Measurements from ENCODE around the gene CD276.
"Not testable (repeated sequence)": the region's sequence is repeated elsewhere in the genome, so short reads cannot be mapped to it uniquely, and the experiment has no call there.

CD276 gene

DNA sequence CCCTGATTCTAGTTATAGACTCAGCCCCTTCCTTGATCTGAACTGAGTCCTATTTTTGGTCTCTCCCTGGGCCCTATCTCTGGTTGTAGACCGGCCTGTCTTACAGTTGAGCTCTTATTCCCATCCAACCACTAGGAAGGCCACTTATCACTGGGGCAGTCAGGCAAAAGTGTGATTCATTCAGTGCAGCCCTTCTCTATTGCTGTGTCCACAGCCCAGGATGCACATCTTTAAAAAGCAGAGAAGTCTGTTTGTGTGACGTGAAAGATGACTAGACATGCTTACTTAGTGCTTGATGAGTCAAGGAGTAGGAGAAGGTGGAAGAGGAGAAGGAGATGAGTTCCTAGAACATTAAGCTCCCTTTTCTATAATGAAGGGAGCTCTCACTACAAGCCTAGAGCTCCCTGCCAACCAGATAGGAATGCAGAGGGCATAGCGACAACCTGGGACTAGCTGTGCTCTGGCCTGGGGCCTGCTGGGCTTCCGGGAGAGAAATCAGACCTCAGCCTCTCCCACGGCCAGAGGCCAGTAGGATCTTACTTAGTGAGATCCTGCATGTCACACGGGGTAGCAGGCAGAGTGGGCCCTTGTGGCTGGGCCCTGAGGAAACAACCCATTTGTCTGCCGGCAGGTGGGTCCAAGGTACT lies 43.3 kb downstream of the CD276 start:
- DNase-seq = peak; percentile 84
- in situ Hi-C loops (cut with HindIII; ENCODE audit: low pct_ligation_motif_present, low sequenced_read_pairs) = no loop called here
- Histone ChIP-seq H3K27me3 (replicated peaks) (no peaks in the 10 kb centered on the region), H3K4me3 (ENCODE audit: low read depth, low read length) (no peak overlapping the region), H3K27ac (no peak overlapping the region), H3K36me3 (replicated peaks) (no peaks in the 10 kb centered on the region)
- TF ChIP-seq, protein P1, sequence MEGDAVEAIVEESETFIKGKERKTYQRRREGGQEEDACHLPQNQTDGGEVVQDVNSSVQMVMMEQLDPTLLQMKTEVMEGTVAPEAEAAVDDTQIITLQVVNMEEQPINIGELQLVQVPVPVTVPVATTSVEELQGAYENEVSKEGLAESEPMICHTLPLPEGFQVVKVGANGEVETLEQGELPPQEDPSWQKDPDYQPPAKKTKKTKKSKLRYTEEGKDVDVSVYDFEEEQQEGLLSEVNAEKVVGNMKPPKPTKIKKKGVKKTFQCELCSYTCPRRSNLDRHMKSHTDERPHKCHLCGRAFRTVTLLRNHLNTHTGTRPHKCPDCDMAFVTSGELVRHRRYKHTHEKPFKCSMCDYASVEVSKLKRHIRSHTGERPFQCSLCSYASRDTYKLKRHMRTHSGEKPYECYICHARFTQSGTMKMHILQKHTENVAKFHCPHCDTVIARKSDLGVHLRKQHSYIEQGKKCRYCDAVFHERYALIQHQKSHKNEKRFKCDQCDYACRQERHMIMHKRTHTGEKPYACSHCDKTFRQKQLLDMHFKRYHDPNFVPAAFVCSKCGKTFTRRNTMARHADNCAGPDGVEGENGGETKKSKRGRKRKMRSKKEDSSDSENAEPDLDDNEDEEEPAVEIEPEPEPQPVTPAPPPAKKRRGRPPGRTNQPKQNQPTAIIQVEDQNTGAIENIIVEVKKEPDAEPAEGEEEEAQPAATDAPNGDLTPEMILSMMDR (IDR thresholded peaks at IDR 0.05; ENCODE audit: low read depth, low read length, missing control alignments) = peak; percentile 7

DNA sequence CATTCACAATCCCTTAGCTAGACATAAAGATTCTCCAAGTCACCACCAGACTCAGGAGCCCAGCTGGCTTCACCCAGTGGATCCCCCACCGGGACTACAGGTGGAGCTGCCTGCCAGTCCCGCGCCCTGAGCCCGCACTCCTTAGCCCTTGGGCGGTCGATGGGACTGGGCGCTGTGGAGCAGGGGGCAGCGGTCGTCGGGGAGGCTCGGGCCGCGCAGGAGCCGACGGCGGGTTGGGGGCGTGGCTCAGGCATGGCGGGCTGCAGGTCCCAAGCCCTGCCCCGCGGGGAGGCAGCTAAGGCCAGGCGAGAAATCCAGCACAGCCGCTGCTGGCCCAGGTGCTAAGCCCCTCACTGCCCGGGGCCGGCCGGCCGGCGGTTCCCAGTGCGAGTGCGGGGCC lies 47.9 kb downstream of the CD276 start:
- H3K36me3 ChIP-seq (replicated peaks); H3K4me3 ChIP-seq (ENCODE audit: low read depth, low read length); DNase-seq; in situ Hi-C loops (cut with HindIII; ENCODE audit: low pct_ligation_motif_present, low sequenced_read_pairs); H3K27ac ChIP-seq; H3K27me3 ChIP-seq (replicated peaks): not testable (repeated sequence)

DNA sequence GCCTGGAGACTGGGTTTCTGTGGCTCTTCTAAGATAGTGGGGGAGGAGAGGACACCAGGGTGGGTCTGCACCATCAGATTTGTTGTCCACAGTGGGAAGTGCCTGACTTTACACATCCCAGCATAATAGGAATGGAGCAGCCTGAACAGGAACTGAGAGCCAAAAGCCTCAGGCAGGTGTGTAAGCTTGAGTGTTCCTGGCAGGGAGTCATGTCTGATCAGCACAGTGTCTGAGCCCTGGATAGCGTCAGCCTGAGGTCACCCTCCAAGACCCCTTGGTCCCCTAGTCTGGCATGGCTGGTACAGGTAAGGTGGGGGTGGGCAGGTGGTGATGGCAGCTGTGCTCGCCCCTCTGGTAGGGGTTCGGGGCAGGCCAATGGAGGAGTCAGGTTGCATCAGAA lies 48.7 kb downstream of the CD276 start:
- DNase-seq = no peak
- Histone ChIP-seq H3K4me3 (ENCODE audit: low read depth, low read length) (no peak overlapping the region), H3K27ac (no peak overlapping the region), H3K36me3 (replicated peaks) (no peaks in the 10 kb centered on the region), H3K27me3 (replicated peaks) (no peaks in the 10 kb centered on the region)
- TF ChIP-seq, protein P1 (IDR thresholded peaks at IDR 0.05; ENCODE audit: low read depth, low read length, missing control alignments) = no peak
- in situ Hi-C loops (cut with HindIII; ENCODE audit: low pct_ligation_motif_present, low sequenced_read_pairs) = no loop called here

DNA sequence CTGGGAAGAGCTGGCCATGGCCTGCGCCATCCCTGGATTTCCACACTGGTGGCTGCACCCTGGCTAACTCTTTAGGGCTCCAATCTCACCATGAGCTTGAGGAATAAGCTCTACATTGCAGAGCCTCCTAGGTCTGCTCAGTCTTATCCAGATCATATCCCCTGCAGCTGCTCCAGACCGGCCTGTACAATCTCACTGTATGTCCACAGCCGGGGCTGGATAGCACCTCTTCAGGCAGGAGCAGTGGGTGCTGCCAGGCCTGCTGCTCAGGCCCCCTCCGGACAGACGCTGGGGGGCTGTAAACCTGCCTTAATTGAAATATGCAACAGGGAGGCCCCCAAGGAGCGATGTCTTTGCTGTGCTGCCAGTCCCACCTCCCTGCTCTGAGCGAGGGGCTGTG lies 53.4 kb downstream of the CD276 start:
- Histone ChIP-seq H3K27ac (no peak overlapping the region), H3K27me3 (replicated peaks) (no peaks in the 10 kb centered on the region), H3K36me3 (replicated peaks) (no peaks in the 10 kb centered on the region), H3K4me3 (ENCODE audit: low read depth, low read length) (no peak overlapping the region)
- in situ Hi-C loops (cut with HindIII; ENCODE audit: low pct_ligation_motif_present, low sequenced_read_pairs) = no loop called here
- no peak for DNase-seq
- TF ChIP-seq, protein P1 (IDR thresholded peaks at IDR 0.05; ENCODE audit: low read depth, low read length, missing control alignments) = no peak

DNA sequence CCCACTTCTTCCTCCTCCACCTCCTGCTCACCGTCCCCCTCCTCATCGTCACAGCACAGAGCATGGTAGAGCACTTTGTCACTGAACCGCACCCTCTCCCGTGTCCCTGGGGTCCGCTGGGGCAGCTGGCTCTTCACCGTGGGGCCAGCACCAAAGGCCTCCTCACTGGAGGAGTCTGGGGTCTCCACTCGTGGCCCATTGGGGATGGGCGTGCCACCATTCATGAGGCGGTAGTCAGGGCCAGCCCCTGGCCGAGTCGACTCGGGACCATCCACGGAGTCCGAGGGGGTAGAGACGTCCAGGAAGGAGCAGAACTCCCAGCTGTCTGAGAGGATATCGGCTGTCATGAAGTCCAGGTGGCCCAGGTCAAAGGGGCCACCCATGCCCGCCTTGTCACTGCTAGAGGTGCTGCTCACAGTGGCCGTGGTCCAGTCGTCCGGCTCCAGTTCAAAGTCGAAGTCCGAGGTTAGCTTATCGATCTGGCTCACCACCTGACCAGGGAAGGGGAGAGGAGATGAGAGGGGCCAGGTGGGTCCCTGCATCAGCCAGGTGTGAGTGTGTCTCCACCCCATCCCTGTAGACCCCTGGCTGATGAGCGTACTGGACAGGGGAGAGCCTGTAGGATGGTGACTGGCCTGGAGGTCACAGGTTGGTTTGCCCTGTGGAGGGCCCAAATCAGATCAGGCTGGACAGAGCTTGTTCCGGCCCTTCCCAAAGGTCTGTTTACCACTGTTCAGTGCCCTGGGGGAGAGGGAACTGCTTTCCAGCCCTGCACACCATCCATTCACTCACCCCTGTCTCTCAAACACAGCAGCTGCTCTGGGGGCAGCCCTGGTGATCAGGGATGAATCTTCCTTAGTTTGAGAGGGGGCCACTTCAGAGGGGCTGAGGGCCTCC lies 56.2 kb downstream of the CD276 start:
- TF ChIP-seq, protein P1 (IDR thresholded peaks at IDR 0.05; ENCODE audit: low read depth, low read length, missing control alignments) = no peak
- Histone ChIP-seq H3K36me3 (replicated peaks) (no peaks in the 10 kb centered on the region), H3K27ac (no peak overlapping the region), H3K4me3 (ENCODE audit: low read depth, low read length) (no peak overlapping the region), H3K27me3 (replicated peaks) (no peaks in the 10 kb centered on the region)
- in situ Hi-C loops (cut with HindIII; ENCODE audit: low pct_ligation_motif_present, low sequenced_read_pairs) = no loop called here
- DNase-seq = no peak

DNA sequence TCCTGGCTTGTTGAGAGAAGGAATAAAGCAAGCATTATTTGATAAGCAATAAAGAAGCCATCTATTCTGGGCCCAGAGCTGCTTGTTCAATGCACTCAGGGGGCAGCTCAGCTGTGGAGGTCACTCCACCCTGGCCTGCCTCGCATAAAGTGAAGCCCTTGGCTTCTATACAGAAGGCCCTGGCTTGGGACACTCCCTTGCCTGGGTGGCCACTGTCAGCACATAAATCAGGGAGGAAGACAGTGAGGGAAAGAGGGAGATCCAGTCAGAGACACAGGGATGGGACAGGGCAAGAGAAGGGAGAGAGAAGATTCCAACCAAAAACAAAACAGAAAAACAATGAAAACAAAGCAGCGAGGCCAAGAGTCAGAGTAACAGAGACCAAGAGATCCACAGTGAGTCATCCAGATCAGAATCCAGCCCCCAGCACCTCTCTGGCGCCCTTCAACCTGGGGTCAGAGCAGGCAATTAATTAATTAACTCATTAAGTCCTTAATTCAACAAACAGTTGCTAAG lies 57.2 kb downstream of the CD276 start:
- no peak overlapping the region for H3K4me3 ChIP-seq (ENCODE audit: low read depth, low read length)
- TF ChIP-seq, protein P1 (IDR thresholded peaks at IDR 0.05; ENCODE audit: low read depth, low read length, missing control alignments) = no peak
- in situ Hi-C loops (cut with HindIII; ENCODE audit: low pct_ligation_motif_present, low sequenced_read_pairs) = no loop called here
- no peak for DNase-seq
- H3K27ac ChIP-seq = no peak overlapping the region
- no peaks in the 10 kb centered on the region for H3K36me3 ChIP-seq (replicated peaks)
- peaks cover 4% of the 10 kb centered on the region for H3K27me3 ChIP-seq (replicated peaks)

Data from brain microvascular endothelial cell (primary cell).